ENCODE measurements around the gene MITF.

- no peak for TF ChIP-seq EZH2 (IDR thresholded peaks at IDR 0.05)
- TF ChIP-seq POLR2AphosphoS5 (IDR thresholded peaks at IDR 0.05; ENCODE audit: borderline replicate concordance, low read depth, low read length) = no peak
Measured at GRCh38 chr3:69929019-69929418, 189.8 kb downstream of the MITF start.
